Eye (tissue), 1 donor: ENCODE data around the gene SLC29A3.

Experiments used
- DNase-seq: peaks from one replicate; pipeline ENCODE4 v3.0.0-alpha.2; 2015

Gene SLC29A3

DNA sequence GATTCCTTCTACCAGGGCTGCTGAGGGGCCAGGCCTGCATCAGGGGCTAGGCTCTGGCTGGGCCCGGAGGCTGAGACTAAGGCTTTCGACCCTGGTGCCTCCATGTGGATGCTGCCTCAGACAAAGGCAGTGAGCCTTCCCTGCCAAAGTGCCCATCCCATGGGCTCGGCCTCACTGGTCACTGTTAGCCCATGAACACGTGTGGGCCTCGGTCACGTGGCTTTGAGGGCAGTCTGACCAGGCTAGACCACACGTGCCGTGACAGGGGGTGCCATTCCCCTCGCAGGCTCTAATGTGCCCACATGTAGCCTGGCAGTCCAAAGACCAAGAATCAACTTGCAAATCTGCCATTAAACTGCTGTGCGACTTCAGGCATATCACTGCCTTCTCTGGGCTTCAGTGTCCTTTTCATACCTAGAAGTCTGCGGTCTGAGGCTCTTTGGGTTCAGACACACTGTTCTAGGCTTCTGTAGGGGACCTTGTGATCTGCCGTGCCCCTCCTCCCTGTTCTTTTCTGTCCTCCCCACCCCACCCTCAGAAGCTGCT lies 17.6 kb upstream of the SLC29A3 start:
- DNase-seq, result no peak

DNA sequence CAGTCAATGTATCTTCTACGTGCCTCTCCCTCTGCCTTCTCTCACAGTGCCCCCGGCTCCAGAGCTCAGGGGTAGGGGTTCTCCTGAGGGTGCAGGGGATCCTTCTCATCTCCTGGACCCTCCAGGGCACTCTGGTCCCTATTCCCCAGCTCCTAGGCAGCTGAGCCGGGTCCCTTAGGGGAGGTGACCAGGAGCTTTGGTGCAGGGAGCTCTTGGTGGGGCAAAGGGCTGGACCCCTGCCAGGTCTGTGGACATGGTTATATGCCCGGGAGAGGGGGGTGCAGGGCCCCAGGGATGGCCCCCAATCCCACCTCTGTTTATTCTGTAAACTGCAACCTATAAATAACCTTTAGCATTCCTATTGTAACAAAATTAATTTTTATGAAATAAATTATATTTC lies 16.6 kb upstream of the SLC29A3 start:
- no peak for DNase-seq

DNA sequence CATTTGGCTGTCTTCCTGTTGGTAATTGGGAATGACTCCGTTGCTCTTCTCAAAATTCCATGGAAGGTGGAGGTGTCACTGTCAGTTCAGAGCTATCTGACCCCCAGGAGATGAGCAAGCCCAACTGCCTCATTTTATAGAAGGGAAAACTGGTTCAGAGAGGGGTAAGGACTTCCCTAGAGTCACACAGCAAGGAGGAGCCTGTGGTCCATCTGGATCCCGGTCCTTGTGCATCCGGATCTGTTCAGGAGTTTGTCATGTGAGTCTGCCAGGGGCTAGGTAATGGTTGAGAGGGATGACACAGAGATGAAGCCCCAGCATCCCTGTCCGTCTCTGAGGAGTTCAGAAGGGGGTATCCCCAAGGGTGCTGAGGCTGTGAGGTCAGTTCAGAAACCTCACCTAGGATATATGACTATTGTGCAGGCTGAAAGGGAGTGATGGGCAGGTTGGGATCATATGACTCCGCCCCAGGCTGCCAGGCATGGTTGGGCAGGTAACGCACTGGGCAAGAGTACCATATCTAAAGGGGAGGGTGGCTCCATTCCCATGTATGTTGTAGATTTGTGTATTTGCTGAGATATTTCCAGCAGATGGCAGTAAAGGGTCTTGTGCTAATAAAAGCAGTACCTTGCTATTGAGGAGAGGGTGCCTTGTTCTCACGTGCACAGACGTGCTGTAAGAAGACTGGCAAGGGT lies 16.0 kb upstream of the SLC29A3 start:
- peak; percentile 85 for DNase-seq

DNA sequence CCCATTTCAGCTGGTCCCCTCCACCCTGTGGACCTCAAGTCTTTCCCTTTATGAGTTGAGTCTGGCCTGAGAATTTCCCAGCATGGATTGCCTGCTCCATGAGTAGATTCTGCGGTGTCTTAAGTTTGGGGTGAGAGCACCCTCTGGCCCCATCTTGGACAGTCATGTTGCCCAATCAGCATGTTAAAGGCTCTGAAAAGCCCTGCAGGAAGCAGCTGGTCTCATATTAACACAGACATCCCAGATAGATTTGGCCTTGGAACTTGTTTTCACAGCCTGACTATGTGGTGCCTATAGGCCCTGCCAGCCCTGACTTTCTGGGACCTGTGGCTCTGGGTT lies 15.5 kb upstream of the SLC29A3 start:
- DNase-seq, result no peak

DNA sequence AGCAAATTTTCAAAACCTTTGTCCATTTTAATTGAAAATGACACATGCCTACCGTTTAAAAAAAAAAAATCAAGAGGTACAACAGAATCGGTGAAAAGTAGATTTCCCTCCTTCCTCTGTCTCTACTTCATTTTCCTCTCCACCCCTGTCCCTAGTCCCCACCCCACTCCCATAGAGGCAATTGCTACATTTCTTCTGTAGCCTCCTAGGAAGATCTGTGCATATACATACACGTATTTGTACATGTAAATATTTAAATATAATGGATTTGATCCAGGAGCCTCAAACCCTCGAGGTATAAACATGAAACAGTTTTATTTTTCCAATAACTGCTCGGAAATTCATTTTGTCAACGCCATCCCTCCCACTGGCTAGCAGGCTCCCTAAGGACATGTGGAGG lies 14.1 kb upstream of the SLC29A3 start:
- DNase-seq, result peak; percentile 45

DNA sequence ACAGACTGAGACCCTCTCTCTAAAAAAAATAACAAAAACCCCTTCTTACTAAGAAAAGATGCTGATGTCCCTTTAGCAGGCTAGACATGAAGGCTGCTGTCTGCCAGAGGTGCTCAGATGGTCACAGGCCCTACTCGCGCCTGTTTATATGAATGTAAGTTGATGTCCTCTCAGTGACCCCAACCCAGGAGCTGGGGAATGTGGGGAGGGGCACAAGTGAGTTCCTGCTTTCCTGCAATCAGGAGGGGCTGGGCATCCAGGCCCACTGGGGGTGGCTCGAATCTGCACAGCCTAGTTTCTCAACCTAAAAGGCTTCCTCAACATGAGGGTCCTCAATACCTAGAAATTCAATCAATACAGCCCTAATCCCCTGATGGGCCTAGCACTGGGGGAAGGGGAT lies 12.1 kb upstream of the SLC29A3 start:
- DNase-seq, result peak; percentile 79

DNA sequence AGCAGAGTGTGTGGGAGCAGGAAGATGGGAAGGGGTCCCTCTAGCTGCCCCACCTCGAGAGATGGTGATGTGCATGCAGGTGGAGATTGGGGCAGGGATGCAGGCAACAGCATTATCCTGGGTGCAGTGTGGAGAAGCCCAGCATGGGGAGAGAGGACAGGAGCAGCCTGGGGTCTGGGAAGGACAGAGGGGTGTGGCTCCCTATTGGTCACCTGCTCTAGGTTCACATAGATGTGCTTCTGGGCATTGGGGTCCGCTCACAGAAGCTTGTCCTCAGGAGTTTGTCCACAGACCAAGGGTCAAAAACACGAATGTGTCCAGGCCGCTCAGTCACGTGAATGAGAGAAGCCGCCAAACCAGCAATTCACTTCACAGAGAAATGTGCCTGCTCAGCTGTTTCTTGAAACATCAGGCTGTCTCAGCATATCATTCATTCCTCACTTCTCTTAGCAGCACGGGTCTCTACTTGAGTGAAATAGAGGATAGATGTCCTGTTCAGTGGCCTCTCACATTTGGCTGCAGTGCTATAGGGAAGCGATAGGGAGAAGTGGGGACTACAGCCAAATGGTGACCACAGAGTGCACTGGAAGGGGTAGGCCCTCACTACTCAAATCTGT lies 11.5 kb upstream of the SLC29A3 start:
- DNase-seq, result peak; percentile 44

DNA sequence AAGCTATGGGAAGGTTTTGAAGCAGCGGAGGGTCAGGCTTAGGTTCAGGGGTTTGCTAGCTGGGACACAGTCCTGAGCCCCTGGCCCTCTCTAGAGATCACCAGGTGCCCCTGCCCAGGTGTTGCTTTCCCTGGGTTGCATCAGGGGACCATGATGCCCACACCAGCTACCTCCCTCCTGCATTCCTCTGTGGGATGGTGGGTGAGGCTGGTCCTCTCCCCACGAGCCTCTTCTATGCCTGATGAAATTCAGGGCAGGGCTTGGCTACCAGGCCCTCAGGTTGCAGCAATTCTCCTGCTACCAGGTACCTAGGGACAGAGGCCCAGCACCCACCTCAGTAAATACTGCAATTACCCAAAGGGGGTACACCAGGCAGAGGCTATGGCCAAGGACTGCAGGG lies 10.8 kb upstream of the SLC29A3 start:
- DNase-seq, result no peak

DNA sequence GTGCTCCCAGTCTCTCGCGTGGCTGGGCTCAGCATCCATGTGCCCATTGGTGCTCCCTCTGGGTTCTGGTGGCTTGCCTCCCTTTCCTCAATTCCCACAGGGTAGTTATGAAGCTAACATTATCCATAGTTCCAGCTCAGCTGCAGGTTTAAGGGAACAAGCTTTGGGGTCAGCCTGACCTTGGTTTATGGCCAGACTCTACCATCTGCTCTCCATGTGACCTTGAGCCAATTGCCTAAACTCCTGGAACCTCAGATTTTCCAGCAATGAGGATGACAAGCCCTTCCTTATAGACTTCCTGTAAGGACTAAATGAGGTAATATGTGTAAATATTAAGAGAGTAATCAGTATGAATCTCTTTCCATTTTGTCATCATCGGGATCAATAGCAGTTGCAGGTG lies 10.1 kb upstream of the SLC29A3 start:
- DNase-seq, result no peak

DNA sequence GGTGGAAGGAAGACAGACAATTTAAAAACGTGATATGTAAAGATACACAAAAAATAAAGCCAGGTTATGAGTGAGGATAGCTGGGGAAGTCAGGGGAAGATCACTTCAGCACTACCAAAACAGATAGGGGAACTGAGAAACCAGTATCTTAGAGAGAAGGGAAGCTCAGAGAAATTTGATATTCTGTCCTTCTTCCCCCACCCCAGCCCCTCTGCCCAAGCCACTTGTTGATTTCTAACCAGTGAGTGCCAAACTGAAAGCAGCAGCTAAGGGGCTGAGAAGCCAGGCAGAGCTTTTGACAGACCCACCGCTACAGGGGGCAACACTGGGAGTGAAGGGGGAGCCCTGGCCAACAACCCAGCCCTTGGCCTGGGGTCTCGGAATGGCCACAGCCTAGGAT lies 9.1 kb upstream of the SLC29A3 start:
- no peak for DNase-seq

DNA sequence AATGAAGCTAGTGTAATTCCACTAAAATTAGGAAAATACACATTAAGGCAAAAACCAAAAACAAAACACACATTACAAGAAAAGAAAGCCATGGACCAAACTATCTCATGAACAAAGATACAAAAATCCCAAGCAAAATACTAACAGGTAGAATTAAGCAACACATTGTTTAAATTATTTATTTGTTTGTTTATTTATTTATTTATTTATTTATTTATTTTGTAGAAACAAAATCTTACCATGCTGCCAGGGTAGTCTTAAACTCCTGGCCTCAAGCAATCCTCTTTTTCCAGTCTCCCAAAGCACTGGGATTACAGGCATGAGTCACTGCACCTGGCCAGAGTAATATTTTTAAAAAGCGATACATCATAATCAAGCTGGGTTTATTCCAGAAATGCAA lies 6.8 kb upstream of the SLC29A3 start:
- no peak for DNase-seq

DNA sequence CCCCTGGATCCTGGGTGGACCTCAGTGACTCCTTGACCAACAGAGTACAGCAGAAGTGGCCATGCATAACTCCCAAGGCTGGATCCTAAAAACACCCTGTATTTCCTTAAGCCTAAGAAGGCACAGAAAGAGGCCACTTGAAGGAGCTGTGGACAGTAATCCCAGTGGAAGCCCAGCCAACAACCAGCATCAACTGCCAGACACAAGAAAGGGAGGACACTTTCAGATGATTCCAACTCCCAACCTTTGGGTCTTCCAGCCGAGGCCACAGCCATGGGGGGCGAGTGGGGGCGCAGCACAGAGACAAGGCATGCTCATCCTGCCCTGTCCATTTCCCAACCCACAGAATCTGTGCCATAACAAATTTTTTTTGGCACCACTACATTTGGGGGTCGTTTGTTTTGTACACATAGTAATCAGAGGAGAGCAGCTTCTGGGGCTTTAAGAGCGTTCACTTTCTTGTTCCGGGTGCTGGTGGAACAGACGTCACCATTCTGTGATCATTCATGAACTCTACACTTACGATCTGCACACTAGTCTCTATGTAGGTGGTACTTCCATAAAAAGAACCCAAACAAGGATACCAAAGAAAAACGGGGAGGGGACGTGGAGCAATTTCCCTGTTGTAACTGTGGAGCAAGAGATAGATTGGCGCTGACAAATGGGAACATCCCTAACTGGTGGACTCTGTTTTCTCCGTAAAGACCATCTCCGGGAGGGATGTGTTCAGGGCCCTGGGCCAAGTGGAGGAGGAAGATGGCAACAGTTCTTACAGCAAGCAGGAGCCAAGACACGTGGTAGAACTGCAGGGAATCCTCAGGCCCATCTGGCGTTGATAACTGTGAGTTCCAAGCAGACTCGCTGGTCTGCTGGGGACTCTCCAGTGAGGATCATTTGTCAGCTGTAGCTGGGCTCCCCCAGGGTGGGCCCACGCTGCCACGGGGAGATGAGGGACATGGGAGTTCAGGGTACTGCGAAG lies 6.0 kb upstream of the SLC29A3 start:
- DNase-seq, result peak; percentile 70

DNA sequence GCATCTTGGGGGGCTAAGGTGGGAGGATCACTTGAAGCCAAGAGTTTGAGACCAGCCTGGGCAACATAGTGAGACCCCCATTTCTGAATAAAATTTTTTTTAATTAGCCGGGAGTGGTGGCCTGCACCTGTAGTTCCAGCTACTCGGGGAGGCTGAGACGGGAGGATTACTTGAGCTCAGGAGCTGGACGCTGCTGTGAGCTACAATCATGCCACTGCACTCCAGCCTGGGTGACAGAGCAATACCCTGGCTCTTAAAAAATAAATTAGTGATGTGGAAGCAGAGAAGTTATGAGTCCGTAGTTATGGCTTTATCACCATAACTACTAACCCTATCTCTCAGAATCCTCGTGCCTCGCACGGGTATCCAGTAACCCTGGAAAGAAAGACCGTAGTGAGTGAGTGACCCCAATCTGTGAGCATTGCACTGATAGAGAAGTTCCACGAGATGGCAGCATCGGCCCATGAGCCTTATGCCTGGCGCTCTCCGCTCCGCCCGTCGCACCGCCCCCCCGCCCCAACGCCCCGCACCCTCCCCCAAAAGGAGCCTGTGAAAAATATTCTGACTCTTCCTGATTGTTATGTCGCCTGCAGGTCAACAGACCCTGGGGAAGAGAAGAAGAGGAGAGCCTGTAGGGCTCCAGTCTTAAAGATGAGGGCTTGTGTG lies 4.9 kb upstream of the SLC29A3 start:
- DNase-seq, result peak; percentile 84

DNA sequence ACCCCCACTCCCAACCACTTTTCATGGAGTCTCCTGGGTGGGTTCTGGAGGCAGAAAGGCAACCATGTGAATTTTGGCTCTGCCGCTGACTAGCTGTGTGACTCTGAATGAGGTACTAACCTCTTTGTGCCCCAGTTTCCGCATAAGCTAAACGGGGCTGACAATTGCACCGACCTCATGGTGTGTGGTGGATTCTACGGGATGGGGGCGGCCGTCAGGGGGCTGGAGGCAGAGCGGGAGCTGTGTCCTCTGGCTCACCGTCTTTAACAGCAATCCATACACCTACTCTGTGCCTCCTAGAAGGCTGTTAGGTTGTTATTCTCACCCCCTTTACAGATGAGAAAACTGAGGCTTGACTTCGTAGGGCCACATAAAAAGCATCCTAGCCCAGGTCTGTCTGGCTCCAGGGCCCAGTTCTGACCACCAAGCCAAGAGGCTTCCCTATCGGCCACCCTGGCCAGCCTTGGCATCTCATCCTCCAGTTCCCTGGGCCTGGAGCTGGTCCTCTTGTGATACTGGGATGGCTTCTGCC lies 4.3 kb upstream of the SLC29A3 start:
- no peak for DNase-seq

DNA sequence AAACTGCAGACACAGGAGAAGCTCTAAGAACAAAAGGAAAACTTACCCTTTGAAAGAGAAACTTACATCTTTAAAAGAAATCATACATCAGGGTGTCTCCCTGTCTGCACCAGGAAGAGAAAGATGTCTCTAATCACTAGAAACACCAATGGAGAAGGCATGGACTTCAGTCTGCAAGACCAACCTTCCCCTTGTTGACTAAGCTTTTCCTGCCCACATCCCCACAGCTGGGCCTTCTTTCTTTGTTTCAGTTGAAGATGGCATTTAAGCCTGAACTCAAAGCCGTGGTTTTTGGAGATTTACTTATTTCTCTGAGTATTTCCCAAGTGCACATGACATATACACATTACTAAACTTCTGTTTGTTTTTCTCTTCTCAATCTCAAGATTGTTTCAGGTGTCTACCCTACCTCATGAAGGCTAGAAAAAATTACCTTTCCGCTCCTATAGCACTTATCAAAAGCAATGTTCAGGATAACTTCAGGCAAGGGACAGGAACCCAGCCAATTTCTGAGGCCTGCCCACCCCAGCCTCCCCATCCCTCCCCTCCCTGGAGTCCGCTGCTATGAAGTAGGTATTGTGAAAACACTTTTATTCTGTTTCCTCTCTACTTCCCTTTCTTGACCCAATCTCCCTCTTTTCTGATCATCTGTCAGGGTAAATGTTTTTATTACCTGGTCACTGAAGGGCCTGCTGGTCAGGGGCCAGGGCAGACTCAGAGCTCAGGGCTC lies 2.8 kb upstream of the SLC29A3 start:
- no peak for DNase-seq

DNA sequence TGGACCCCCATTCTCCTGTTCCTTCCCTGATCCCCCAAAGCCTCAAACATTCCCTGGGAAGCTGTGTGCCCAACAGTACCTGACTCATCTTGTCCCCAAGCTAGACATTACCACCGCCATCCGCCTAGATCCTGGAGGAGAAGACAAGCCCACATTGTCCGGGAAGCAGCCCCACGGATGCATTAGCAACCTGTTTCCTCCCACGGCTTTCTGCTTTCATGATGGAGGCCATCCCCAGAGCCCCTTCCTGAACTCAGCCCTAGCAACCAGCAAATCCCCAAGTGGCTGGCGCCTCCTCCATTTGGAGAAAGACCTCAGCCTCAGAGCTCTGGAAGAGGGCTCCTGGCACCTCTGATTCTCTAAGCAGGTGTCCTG lies 2.3 kb upstream of the SLC29A3 start:
- peak; percentile 30 for DNase-seq

DNA sequence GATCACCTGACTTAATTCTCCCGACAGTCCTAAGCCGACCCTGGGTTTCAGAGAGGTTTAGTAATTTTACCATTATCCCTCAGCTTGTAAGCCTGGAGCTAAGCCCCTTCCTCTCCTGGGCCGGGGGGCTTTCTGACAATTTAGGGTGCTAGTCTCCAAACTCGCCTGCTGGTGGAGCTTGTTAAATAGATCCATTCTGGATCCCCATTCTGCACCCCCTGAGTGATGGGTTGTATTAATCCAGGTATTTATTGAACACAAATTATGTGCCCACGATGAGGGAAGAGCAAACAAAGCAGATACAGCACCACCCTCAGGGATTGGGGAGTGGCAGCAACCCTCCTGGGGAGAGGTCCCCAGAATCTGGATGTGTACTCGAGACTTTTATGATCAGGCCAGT lies 1.3 kb upstream of the SLC29A3 start:
- no peak for DNase-seq

DNA sequence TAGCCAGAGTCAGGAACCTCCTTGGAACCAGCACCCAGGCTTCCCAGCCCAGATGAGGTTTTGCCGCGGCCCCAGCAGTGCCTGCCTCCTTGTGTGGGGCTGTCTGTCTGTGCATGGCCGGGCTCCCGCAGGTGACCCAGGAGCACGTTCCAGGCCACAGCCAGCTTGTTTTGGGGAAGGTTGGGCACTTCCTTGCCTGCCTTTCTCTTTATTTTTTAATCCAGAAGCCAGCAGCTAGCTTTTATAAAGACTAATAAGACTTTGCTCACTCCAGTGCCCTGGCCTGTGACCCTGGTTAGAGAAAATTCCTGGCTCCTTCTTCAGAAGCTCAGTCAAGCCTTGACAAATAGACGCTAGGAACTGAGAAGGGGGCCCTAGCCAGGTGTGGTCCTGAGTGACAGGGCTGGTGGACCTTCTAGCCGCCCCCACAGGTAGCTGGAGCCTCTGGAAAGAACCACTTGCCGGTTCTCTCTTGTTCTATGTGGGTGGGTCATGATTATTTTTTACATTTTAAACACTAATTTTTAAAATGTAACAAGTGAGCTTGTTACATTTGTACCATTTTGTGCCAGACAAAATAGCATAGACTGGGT lies 837 bp downstream of the SLC29A3 start:
- DNase-seq, result no peak

DNA sequence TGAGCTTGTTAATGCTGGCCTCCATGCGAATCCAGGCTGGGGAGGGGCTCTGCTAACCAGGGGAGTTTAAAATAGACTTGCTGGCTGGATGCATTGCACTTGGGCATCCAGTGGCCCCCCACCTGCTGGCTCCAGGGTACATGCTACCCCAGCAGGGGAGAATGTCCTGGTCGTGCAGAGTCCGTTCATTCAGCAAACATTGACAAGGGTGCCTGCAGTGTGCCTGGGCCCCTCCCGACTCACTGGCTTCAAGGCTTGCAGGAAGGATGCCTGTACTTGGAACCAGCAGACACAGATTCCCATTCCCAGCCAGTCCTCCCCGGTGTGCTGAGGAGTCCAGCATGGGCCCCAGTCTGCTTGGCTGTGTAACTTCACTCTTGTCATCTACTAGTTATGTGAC lies 1.5 kb downstream of the SLC29A3 start:
- DNase-seq, result no peak

DNA sequence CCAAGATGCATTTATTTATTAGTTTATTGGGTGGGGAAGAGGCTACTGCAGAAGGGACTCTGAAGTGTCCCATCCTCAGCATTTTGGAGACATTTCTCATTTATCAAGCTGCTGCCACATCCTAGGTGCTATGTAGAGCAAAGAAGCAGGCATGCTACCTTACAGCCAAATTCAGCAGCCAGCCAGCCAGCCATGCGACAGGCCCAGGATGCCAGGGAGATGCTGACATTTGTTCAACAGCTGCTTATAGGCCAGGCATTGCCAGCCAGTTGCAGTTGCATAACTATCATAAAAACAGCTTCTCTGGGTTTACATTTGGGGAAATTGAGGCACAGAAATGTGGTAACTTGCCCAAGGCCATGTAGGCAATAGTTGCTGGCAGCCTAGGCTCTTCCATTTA lies 2.3 kb downstream of the SLC29A3 start:
- DNase-seq, result no peak

DNA sequence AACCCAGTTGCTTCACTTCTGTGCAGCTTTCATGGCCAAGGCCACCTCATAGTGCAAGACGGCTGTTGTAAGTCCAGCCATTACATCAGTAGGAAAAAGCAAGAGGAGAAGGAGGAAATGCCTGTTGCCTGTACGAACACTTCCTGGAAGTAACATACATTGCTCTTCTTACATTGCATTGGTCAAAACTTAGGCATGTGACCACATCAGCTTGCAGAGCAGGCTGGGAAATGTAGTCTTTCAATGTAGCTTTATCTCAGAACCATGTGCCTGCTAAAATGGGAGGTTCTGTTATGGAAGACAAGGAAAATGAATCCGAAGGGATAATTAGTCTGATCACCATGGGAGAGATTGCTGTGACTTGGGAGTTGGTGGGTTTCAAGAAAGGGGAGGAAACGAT lies 4.3 kb downstream of the SLC29A3 start:
- no peak for DNase-seq

DNA sequence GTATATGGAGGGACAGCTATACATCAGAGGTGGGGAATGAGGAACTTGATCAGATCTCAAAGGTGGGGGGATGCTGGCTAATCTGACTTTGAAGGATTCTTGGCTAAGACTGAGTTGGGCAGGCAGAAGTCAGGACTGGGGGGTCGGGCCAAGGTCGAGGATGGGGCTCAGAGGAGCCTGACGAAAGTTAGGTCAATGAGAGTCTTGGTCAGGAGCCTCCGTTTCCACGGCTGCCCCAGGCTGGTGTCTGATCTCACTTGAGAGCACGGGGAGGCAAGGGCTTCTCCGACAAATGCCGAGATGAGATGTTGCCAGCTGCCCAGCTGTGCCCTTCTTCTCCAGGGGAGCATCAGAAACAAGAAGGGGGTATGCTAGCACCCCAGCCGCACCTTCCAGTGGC lies 5.7 kb downstream of the SLC29A3 start:
- DNase-seq, result no peak
